Neural progenitor cell (in vitro differentiated cells): ENCODE data around the gene ANO7. TPM values are rescaled to one million over a fixed set of nuclear protein-coding genes. Genes with fewer than 3 reads are reported as not detected.

ENCODE experiments used
- DNase-seq: peaks from one replicate; pipeline ENCODE4 v3.0.0-alpha.2; 2016; ENCODE audit warnings: low spot score
- H2AFZ ChIP-seq: fragments of 200-600 bp; sonication (generic); replicated peaks from 2 replicates; pipeline ENCODE4 v1.6.1; 2016; ENCODE audit warnings: antibody characterized with exemption
- H3F3A ChIP-seq: fragments of 200-600 bp; sonication (generic); 2 replicates; pipeline ENCODE4 v1.6.1; 2016; ENCODE audit warnings: antibody characterized with exemption, low read depth
- H3K27ac ChIP-seq: fragments of 200-600 bp; sonication (generic); 2 replicates; pipeline ENCODE4 v1.5.1; 2016; ENCODE audit warnings: mild to moderate bottlenecking
- H3K27me3 ChIP-seq: fragments of 200-600 bp; sonication (generic); 2 replicates; pipeline ENCODE4 v1.6.1; 2016; ENCODE audit warnings: mild to moderate bottlenecking, moderate library complexity
- H3K36me3 ChIP-seq: fragments of 200-600 bp; sonication (generic); 2 replicates; pipeline ENCODE4 v1.5.1; 2016
- H3K4me1 ChIP-seq: fragments of 200-600 bp; sonication (generic); 2 replicates; pipeline ENCODE4 v1.6.1; 2016; ENCODE audit warnings: mixed run types
- H3K4me2 ChIP-seq: fragments of 200-600 bp; sonication (generic); 2 replicates; pipeline ENCODE4 v1.6.1; 2016
- H3K4me3 ChIP-seq: fragments of 200-600 bp; sonication (generic); 2 replicates; pipeline ENCODE4 v1.5.1; 2016
- H3K79me2 ChIP-seq: fragments of 200-600 bp; sonication (generic); 2 replicates; pipeline ENCODE4 v1.6.1; 2016; ENCODE audit warnings: low read depth
- H3K9ac ChIP-seq: fragments of 200-600 bp; sonication (generic); 2 replicates; pipeline ENCODE4 v1.6.1; 2016
- H3K9me3 ChIP-seq: fragments of 200-600 bp; sonication (generic); 2 replicates; pipeline ENCODE4 v1.5.1; 2016; ENCODE audit warnings: low read depth
- H4K20me1 ChIP-seq: fragments of 200-600 bp; sonication (generic); 2 replicates; pipeline ENCODE4 v1.6.1; 2016; ENCODE audit warnings: low read depth
- H3K27ac Mint-ChIP-seq: 3 replicates; pipeline ENCODE4 v1.8.0; 2021; ENCODE audit warnings: mixed read lengths
- H3K27me3 Mint-ChIP-seq: 2 replicates; pipeline ENCODE4 v1.8.0; 2022; ENCODE audit warnings: low read depth, mild to moderate bottlenecking, inconsistent platforms, moderate library complexity, mixed read lengths; ENCODE audit not compliant: insufficient read depth
- H3K36me3 Mint-ChIP-seq: 3 replicates; pipeline ENCODE4 v1.8.0; 2021; ENCODE audit warnings: mixed read lengths
- H3K4me1 Mint-ChIP-seq: 3 replicates; pipeline ENCODE4 v1.8.0; 2021; ENCODE audit warnings: mixed read lengths
- H3K4me3 Mint-ChIP-seq: 3 replicates; pipeline ENCODE4 v1.8.0; 2021; ENCODE audit warnings: mild to moderate bottlenecking, moderate library complexity, mixed read lengths
- H3K9me3 Mint-ChIP-seq: 3 replicates; pipeline ENCODE4 v1.8.0; 2020; ENCODE audit warnings: mixed read lengths
- EZH2 ChIP-seq: fragments of 200-600 bp; sonication (generic); IDR thresholded peaks from 2 replicates; pipeline ENCODE4 v1.6.1; 2017; ENCODE audit warnings: antibody characterized with exemption, mild to moderate bottlenecking, moderate library complexity
- EZH2phosphoT487 ChIP-seq: fragments of 200-600 bp; sonication (generic); IDR thresholded peaks from 2 replicates; pipeline ENCODE4 v1.6.1; 2017; ENCODE audit warnings: antibody characterized with exemption
- total RNA-seq: library from RNA; depleted of rRNA; stranded (reverse); fragments of >200 nt; gene quantifications from 2 replicates; pipeline ENCODE4 v1.2.3, GENCODE V29; 2015; ENCODE audit warnings: low replicate concordance
- TF ChIP-seq, protein P1 (sequence below): fragments of 200-600 bp; sonication (generic); IDR thresholded peaks from 2 replicates; pipeline ENCODE4 v1.5.1; 2017; ENCODE audit warnings: antibody characterized with exemption, mild to moderate bottlenecking

The ANO7 gene
- total RNA-seq, 1 donor from 2014 or later = not detected

- no peak overlapping the region for H3K4me3 ChIP-seq
- Mint-ChIP-seq H3K4me3 (no peak overlapping the region), H3K36me3 (peaks cover 25% of the 10 kb centered on the region), H3K27me3 (no peaks in the 10 kb centered on the region), H3K9me3 (no peaks in the 10 kb centered on the region), H3K27ac (no peak overlapping the region), H3K4me1 (peaks cover 4% of the 10 kb centered on the region)
- H3K4me1 ChIP-seq = peaks cover 4% of the 10 kb centered on the region
- no peak overlapping the region for H3K9ac ChIP-seq
- no peaks in the 10 kb centered on the region for H3K27me3 ChIP-seq
- TF ChIP-seq EZH2 = no peak
- DNase-seq = peak; percentile 22
- no peak overlapping the region for H2AFZ ChIP-seq
- peaks cover 50% of the 10 kb centered on the region for H3K79me2 ChIP-seq
- no peaks in the 10 kb centered on the region for H3K36me3 ChIP-seq
- H3K9me3 ChIP-seq = no peaks in the 10 kb centered on the region
- H3K27ac ChIP-seq = no peak overlapping the region
- peaks cover 58% of the 10 kb centered on the region for H4K20me1 ChIP-seq
- H3F3A ChIP-seq = no peaks in the 10 kb centered on the region
- H3K4me2 ChIP-seq = no peak overlapping the region
Measured at GRCh38 chr2:241265506-241265905, 77.0 kb downstream of the ANO7 start.

DNA sequence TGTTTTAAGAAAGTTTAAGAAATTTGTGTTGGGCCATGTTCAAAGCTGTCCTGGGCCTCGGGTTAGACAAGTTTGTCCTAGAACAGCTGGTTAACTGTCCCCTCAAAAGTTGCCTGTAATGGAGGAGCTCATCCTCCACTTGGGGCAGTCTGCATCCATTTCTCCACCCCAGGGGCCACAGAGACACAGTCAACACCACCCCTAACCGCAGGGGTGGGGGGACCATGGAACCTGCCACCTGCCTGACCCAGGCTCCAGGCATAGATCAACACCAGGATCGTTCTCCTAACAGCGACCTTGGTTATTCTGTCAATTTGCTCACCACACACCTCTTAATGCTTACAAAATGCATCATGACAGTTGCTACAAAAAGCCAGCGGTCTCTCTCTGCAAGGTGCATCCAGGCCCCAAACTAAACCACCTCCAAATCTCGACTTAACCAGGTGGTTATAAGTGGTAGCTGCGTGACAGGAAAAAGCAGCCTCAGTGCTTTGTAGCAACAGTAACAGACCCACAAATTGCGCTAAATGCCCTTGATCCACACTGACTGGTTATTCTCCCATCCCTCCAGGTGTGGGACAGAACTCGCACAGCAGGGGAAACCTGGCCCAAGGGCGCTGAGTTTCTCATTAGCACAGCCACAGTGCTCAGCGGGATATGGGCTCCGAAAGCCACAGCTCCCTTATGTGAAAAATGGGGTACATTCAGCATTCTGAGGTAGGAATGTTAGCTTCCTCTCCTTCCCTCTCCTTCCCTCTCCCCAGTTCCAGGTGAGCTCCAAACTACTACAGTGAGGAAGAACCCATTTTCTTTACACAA lies 79.0 kb downstream of the ANO7 start:
- Mint-ChIP-seq H3K36me3 (peaks cover 22% of the 10 kb centered on the region), H3K27me3 (peaks cover 4% of the 10 kb centered on the region), H3K4me3 (no peak overlapping the region), H3K27ac (no peak overlapping the region), H3K4me1 (peaks cover 13% of the 10 kb centered on the region), H3K9me3 (no peaks in the 10 kb centered on the region)
- Histone ChIP-seq H3K4me2 (no peak overlapping the region), H4K20me1 (peaks cover 70% of the 10 kb centered on the region), H3K79me2 (peaks cover 69% of the 10 kb centered on the region), H3F3A (no peaks in the 10 kb centered on the region), H3K4me3 (no peak overlapping the region), H3K27ac (no peak overlapping the region), H2AFZ (no peak overlapping the region), H3K4me1 (peaks cover 4% of the 10 kb centered on the region), H3K27me3 (no peaks in the 10 kb centered on the region), H3K9ac (no peak overlapping the region), H3K9me3 (no peaks in the 10 kb centered on the region), H3K36me3 (no peaks in the 10 kb centered on the region)
- no peak for DNase-seq
- TF ChIP-seq, protein P1, sequence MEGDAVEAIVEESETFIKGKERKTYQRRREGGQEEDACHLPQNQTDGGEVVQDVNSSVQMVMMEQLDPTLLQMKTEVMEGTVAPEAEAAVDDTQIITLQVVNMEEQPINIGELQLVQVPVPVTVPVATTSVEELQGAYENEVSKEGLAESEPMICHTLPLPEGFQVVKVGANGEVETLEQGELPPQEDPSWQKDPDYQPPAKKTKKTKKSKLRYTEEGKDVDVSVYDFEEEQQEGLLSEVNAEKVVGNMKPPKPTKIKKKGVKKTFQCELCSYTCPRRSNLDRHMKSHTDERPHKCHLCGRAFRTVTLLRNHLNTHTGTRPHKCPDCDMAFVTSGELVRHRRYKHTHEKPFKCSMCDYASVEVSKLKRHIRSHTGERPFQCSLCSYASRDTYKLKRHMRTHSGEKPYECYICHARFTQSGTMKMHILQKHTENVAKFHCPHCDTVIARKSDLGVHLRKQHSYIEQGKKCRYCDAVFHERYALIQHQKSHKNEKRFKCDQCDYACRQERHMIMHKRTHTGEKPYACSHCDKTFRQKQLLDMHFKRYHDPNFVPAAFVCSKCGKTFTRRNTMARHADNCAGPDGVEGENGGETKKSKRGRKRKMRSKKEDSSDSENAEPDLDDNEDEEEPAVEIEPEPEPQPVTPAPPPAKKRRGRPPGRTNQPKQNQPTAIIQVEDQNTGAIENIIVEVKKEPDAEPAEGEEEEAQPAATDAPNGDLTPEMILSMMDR = no peak
- TF ChIP-seq EZH2phosphoT487 (no peak), EZH2 (no peak)

- peaks cover 75% of the 10 kb centered on the region for H3K79me2 ChIP-seq
- H3K27ac ChIP-seq = no peak overlapping the region
- H3K27me3 ChIP-seq = no peaks in the 10 kb centered on the region
- H3K4me1 ChIP-seq = peaks cover 4% of the 10 kb centered on the region
- H3K36me3 ChIP-seq = no peaks in the 10 kb centered on the region
- no peaks in the 10 kb centered on the region for H3K9me3 ChIP-seq
- H3K9ac ChIP-seq = no peak overlapping the region
- H3K27ac Mint-ChIP-seq = no peak overlapping the region
- H2AFZ ChIP-seq = no peak overlapping the region
- H3K4me1 Mint-ChIP-seq = peaks cover 17% of the 10 kb centered on the region
- H3F3A ChIP-seq = peaks cover 5% of the 10 kb centered on the region
- TF ChIP-seq EZH2 = no peak
- TF ChIP-seq, protein P1 = no peak
- no peak for TF ChIP-seq EZH2phosphoT487
- DNase-seq = no peak
- no peak overlapping the region for H3K4me3 ChIP-seq
- H3K4me3 Mint-ChIP-seq = no peak overlapping the region
- H4K20me1 ChIP-seq = peaks cover 75% of the 10 kb centered on the region
- no peak overlapping the region for H3K4me2 ChIP-seq
- H3K9me3 Mint-ChIP-seq = no peaks in the 10 kb centered on the region
- H3K27me3 Mint-ChIP-seq = peaks cover 4% of the 10 kb centered on the region
- H3K36me3 Mint-ChIP-seq = peaks cover 14% of the 10 kb centered on the region
Measured at GRCh38 chr2:241268306-241268705, 79.8 kb downstream of the ANO7 start.
